ENCODE data around the gene APLP2. TPM values are rescaled to one million over a fixed set of nuclear protein-coding genes. Genes with fewer than 3 reads are reported as not detected.

APLP2 gene
- total and polyA plus RNA-seq, 2 of the 4 experiments (the other 2 are of a cell fraction) = 127 to 235 TPM

- intact Hi-C loops (cut with micrococcal nuclease) (loop anchor here (2.0 to 5.0 kb wide), 2 partner anchors 21 to 621 kb away; no protein-coding TSS in a partner anchor), in situ Hi-C loops (cut with MboI; ENCODE audit: low sequenced_read_pairs) (no loop called here), dilution Hi-C loops (cut with HindIII; ENCODE audit: low sequenced_read_pairs, unreplicated experiment) (no loop called here)
- no peak overlapping the region; the same call in 1 of the 2 replicates for H3K4ac ChIP-seq (ENCODE audit: low read depth, low read length)
- H3K9me3 ChIP-seq (ENCODE audit: control insufficient read depth, insufficient read depth, low read length) = no peaks in the 10 kb centered on the region
- WGBS, 2 experiments (ENCODE audit: extremely low coverage in 2 of 2, insufficient read length in 1 of 2) = 94% methylated on average over 16 of the region's 32 CpGs; no CpG with 5 or more reads in 1 of the 2 experiments
- no peak overlapping the region for H2AFZ ChIP-seq (replicated peaks; ENCODE audit: low read length, poor library complexity)
- no peak overlapping the region for H3K4me2 ChIP-seq (ENCODE audit: low read depth, low read length)
- peaks cover 39% of the 10 kb centered on the region for H3K36me3 ChIP-seq (ENCODE audit: control insufficient read depth, insufficient read depth, low read length)
- ChIA-PET POLR2A (ENCODE audit: unreplicated experiment) (no interaction called here), CTCF (interaction anchor here (1.8 kb wide), 1 partner anchor 9 kb away, joined by 5 read pairs; no protein-coding TSS in a partner anchor)
- H4K20me1 ChIP-seq (ENCODE audit: insufficient read depth, low read length) = peaks cover 18% of the 10 kb centered on the region
- no peak overlapping the region for H3K23ac ChIP-seq (ENCODE audit: low read depth, low read length)
- H3K18ac ChIP-seq (ENCODE audit: low read depth, low read length) = no peak overlapping the region
- DNase-seq = no peak
- peaks cover 5% of the 10 kb centered on the region for H3K4me1 ChIP-seq (ENCODE audit: control insufficient read depth, insufficient read depth, low read length)
- peaks cover 4 to 32% of the 10 kb centered on the region in 2 experiments; a peak in 2 of 4 replicates for H3K79me1 ChIP-seq (ENCODE audit: low read depth in 1 of 2, low read length in 2 of 2)
- BruUV-seq (replicated peaks) = no TSS peak
- no peak overlapping the region for H3K4me3 ChIP-seq (ENCODE audit: insufficient read depth, low read depth, low read length)
- H2BK15ac ChIP-seq (ENCODE audit: low read depth, low read length) = no peak overlapping the region
- peak overlapping the region; percentile 13; the same call in 1 of the 2 replicates for H3K27ac ChIP-seq (ENCODE audit: insufficient read depth, low read length)
- H3K9me1 ChIP-seq (ENCODE audit: insufficient read depth, low read length) = peaks cover 12% of the 10 kb centered on the region
- peak overlapping the region; percentile 17; the same call in 1 of the 2 replicates for H4K91ac ChIP-seq (ENCODE audit: insufficient read depth, low read depth, low read length)
- no peak for ATAC-seq (ENCODE audit: low read depth)
- H3K56ac ChIP-seq (ENCODE audit: extremely low read depth, insufficient read depth, low read length) = no peak overlapping the region
- peak overlapping the region; percentile 63; the same call in 1 of the 2 replicates for H2AK5ac ChIP-seq (ENCODE audit: low read depth, low read length)
- H4K5ac ChIP-seq (ENCODE audit: low read depth, low read length) = no peak overlapping the region
- no peak overlapping the region for H3K9ac ChIP-seq (ENCODE audit: low read depth, low read length)
- H2AK9ac ChIP-seq (replicated peaks; ENCODE audit: low read depth, low read length, poor library complexity) = no peak overlapping the region
- H3K27me3 ChIP-seq (ENCODE audit: control insufficient read depth, insufficient read depth, low read length) = no peaks in the 10 kb centered on the region; the same call in none of the 2 replicates
- no peak overlapping the region for H3K14ac ChIP-seq (replicated peaks; ENCODE audit: low read depth, low read length)
- H4K8ac ChIP-seq (ENCODE audit: low read depth in 2 of 2, low read length in 2 of 2) = no peak overlapping the region
- H2BK5ac ChIP-seq (ENCODE audit: low read depth, low read length, poor library complexity, severe bottlenecking) = no peak overlapping the region
- no peak overlapping the region for H2BK120ac ChIP-seq (ENCODE audit: low read depth, low read length)
- no peak for TF ChIP-seq POLR2A (IDR thresholded peaks at IDR 0.05; ENCODE audit: low read depth, low read length)
- no peak for TF ChIP-seq FOS (IDR thresholded peaks at IDR 0.05; ENCODE audit: low read depth, low read length)
- no peak for TF ChIP-seq MXI1 (IDR thresholded peaks at IDR 0.05; ENCODE audit: borderline replicate concordance, low read depth, low read length)
- no peak for TF ChIP-seq CTCF (conservative IDR thresholded peaks at IDR 0.05; ENCODE audit: low read depth, low read length)
- TF ChIP-seq USF2 (IDR thresholded peaks at IDR 0.05; ENCODE audit: low read depth, low read length) = no peak
- no peak for TF ChIP-seq RFX5 (IDR thresholded peaks at IDR 0.05; ENCODE audit: low read depth, low read length)
- TF ChIP-seq RAD21 (IDR thresholded peaks at IDR 0.05; ENCODE audit: low read length) = no peak
- no peak for TF ChIP-seq RCOR1 (IDR thresholded peaks at IDR 0.05; ENCODE audit: insufficient replicate concordance, low read length)
- TF ChIP-seq NFE2L2 (IDR thresholded peaks at IDR 0.05; ENCODE audit: low read depth, low read length) = no peak
- no peak for TF ChIP-seq CHD1 (IDR thresholded peaks at IDR 0.05; ENCODE audit: low read depth, low read length)
- TF ChIP-seq MAFK (IDR thresholded peaks at IDR 0.05; ENCODE audit: low read depth, low read length) = no peak
- no peak for TF ChIP-seq BHLHE40 (IDR thresholded peaks at IDR 0.05; ENCODE audit: low read depth, low read length)
- H2BK20ac ChIP-seq (ENCODE audit: low read depth, low read length) = no peak overlapping the region
These were observed 53.8 kb downstream of the APLP2 start for GRCh38 chr11:130123414-130124040.
